GM10248 (cell line): ENCODE data around the gene TBC1D4.
A peak's percentile ranks its signal among the peaks of the same experiment; 100 is the strongest.

Experiments used
- CTCF ChIA-PET: fragments of 300-600 bp; sonication (Branson Sonifier 250); formaldehyde crosslinking; extraction: SDS; loops from one replicate; lab custom pipeline; 2021; ENCODE audit warnings: antibody characterized with exemption; lab: Yijun Ruan, JAX
- POLR2A ChIA-PET: fragments of 350-650 bp; sonication (Branson Sonifier 250); formaldehyde crosslinking; extraction: SDS; loops from one replicate; lab custom pipeline; 2020; ENCODE audit warnings: antibody characterized with exemption; lab: Yijun Ruan, JAX
- DNase-seq: peaks from one replicate; pipeline ENCODE4 v3.0.0; 2012; ENCODE audit errors: extremely low spot score
- CTCF ChIP-seq: IDR thresholded peaks from 2 replicates; pipeline ENCODE4 v1.5.1; 2012; ENCODE audit warnings: mild to moderate bottlenecking, low read depth; ENCODE audit errors: extremely low read depth, missing control alignments, control extremely low read depth

TBC1D4 gene

GRCh38 chr13:75372923-75373841 is 108.8 kb downstream of the TBC1D4 start:
- ChIA-PET CTCF (interaction anchor here (0.8 to 9.1 kb wide), 40 partner anchors 7 to 322 kb away, joined by 3 to 75 read pairs (median 4); partner anchors contain the start of genes TBC1D4 and UCHL3), POLR2A (no interaction called here)
- no peak for TF ChIP-seq CTCF
- DNase-seq = no peak

GRCh38 chr13:75372517-75372916 is 109.5 kb downstream of the TBC1D4 start:
- TF ChIP-seq CTCF = peak; percentile 73
- CTCF ChIA-PET = interaction anchor here (0.8 to 9.1 kb wide), 36 partner anchors 8 to 323 kb away, joined by 3 to 75 read pairs (median 4); partner anchors contain the start of genes TBC1D4 and UCHL3
- POLR2A ChIA-PET = no interaction called here
- DNase-seq = peak; percentile 40

GRCh38 chr13:75371203-75371602 is 110.8 kb downstream of the TBC1D4 start:
- no peak for TF ChIP-seq CTCF
- CTCF ChIA-PET = interaction anchor here (0.9 to 9.1 kb wide), 19 partner anchors 7 to 324 kb away, joined by 3 to 75 read pairs (median 7); partner anchors contain the start of genes TBC1D4 and UCHL3
- POLR2A ChIA-PET = no interaction called here
- no peak for DNase-seq

GRCh38 chr13:75370774-75371173 is 111.2 kb downstream of the TBC1D4 start:
- TF ChIP-seq CTCF = no peak
- ChIA-PET CTCF (interaction anchor here (0.9 to 9.1 kb wide), 15 partner anchors 7 to 325 kb away, joined by 3 to 75 read pairs (median 7); partner anchors contain the start of genes TBC1D4 and UCHL3), POLR2A (no interaction called here)
- DNase-seq = no peak

- DNase-seq = no peak
- no peak for TF ChIP-seq CTCF
- CTCF ChIA-PET = interaction anchor here (0.9 to 7.6 kb wide), 9 partner anchors 9 to 180 kb away, joined by 3 to 59 read pairs (median 5); partner anchors contain the start of genes TBC1D4 and UCHL3
- POLR2A ChIA-PET = no interaction called here
Measured at GRCh38 chr13:75369981-75370380, 112.0 kb downstream of the TBC1D4 start.

GRCh38 chr13:75368167-75368566 is 113.8 kb downstream of the TBC1D4 start:
- no peak for DNase-seq
- TF ChIP-seq CTCF = no peak
- POLR2A ChIA-PET = interaction anchor here (1.0 kb wide), 1 partner anchor 10 kb away, joined by 3 read pairs; no protein-coding TSS in a partner anchor
- CTCF ChIA-PET = interaction anchor here (1.1 to 8.8 kb wide), 8 partner anchors 7 to 175 kb away, joined by 3 to 75 read pairs (median 9); partner anchors contain the start of gene TBC1D4
